NCI-H526 treated with DMSO at 0.1 percent for 48 hours (cell line): ENCODE measurements around the gene KDM6A.
"Not testable (repeated sequence)": the region's sequence is repeated elsewhere in the genome, so short reads cannot be mapped to it uniquely, and the experiment has no call there.

Experiments
- DNase-seq: peaks from one replicate; lab custom pipeline; 2025; lab: John Stamatoyannopoulos, UW

Gene KDM6A

GRCh38 chrX:44890247-44890646 lies 17.3 kb downstream of the KDM6A start:
- no peak for DNase-seq

DNA sequence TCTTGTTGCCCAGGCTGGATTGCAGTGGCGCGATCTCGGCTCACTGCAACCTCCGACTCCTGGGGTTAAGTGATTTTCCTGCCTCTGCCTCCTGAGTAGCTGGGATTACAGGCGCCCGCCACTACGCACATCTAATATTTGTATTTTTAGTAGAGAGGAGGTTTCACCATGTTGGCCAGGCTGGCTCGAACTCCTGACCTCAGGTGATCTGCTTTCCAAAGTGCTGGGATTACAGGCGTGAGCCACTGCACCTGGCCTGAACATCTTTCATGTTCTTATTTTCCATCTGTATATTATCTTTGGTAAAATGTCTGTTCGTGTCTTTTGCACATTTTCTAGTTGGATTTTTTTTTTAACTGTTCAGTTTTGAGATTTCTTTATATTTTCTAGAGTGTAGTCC lies 17.7 kb downstream of the KDM6A start:
- DNase-seq = not testable (repeated sequence)

- DNase-seq = no peak
These were observed 18.7 kb downstream of the KDM6A start for GRCh38 chrX:44891642-44892041.

GRCh38 chrX:44896876-44897186 lies 23.8 kb downstream of the KDM6A start:
- DNase-seq = no peak

DNA sequence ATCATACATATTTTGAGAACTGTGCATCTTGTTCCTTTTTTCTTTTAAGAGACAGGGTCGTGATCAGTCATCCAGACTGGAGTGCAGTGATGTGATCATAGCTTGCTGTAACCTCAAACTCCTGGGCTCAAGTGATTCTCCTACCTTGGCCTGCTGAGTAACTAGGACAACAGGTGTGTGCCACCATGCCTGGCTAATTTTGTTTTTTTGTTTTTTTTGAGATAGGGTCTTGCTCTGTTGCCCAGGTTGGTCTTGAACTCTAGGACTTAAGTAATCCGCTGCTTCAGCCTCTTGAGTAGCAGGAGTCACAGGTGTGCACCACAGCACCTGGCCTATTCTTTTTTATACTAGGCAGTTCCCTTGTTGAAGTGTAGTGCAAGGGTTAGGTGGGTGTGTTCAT lies 24.6 kb downstream of the KDM6A start:
- DNase-seq = no peak

DNA sequence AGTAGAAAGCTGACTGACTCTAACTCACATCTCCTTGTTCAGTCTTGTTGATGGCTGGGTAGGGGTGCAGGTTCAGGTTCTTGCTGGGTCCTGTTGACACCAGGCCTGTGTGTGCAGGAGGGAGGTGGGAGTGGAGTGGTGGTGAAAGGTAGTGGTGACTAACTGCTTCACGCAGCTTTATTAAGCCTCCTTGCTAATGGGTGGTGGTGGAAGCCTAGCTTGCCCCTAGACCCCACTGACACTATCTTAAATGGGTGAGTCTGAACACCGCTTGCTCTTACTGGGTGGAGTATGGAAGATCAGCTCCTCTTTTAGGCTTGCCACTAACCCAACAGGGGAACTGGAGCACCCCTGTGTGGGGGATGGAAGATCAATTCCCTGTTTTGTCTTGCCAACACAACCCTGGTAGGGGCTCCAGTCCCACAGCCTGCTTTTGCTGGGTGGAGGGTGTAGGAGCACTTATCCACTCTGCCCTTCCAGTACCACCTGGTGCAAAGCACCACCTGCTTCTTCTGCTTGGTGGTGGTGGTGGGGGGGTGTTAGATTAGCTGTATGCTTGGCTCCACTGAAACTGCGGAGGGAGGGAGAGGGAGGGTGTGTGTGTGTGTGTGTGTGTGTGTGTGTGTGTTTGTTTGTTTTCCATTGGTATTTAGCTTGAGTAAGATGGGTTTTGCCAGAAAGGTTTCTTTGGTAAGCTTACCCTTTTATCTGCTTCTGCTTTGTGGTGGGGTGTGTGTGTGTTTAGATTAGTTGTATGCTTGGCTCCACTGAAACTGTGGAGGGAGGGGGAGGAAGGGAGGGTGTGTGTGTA lies 25.6 kb downstream of the KDM6A start:
- no peak for DNase-seq

DNA sequence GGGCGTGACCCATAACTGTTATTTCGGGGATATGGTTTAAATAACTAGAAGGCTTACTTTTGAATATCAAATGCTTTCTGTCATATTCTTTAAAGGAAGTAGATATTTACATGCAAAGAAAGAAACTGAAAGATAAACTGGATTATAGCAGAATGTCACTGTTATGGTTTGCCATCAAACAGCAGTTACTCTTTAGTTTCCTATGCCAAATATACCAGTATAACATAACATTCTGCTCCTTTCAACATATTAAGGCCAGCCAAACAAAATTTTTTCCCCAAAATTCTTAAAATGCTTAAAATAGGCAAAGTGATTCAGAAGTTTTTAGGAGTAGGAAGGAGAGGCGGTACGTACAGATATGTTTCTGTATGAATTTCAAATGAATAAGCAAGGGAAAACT lies 27.0 kb downstream of the KDM6A start:
- no peak for DNase-seq

GRCh38 chrX:44903107-44903506 lies 30.1 kb downstream of the KDM6A start:
- no peak for DNase-seq

DNA sequence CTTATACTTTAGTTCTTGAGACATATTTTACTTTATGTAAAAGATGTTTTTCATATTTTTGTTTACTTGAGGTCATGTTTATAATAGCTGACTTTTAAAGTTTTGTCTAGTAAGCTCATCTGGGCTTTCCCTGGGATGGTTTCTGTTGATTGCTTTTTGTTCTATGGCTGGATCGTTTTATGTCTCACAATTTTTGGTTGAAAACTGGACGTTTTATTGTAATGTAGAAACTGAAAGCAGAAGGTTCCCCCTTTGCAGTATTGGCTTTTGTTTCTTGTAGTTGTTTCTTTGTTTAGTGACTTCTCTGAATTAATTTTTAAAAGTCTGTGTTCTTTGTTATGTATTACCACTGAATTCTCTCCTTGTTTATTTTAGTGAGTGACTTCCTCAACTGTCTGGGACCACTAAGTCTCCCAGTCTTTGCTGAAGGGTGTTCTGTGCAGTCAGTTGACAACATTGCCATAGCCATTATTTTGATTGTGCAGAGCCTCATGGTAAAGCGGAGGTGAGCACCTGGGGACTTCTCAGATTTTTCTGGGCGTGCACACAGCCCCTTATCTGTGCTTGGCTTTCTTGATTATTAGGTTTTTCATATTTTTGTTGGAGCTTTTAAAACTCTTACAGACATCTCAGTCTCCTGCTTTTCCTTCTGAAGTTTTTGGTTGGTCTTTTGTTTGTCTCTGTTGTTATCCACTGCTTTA lies 31.0 kb downstream of the KDM6A start:
- no peak for DNase-seq

DNA sequence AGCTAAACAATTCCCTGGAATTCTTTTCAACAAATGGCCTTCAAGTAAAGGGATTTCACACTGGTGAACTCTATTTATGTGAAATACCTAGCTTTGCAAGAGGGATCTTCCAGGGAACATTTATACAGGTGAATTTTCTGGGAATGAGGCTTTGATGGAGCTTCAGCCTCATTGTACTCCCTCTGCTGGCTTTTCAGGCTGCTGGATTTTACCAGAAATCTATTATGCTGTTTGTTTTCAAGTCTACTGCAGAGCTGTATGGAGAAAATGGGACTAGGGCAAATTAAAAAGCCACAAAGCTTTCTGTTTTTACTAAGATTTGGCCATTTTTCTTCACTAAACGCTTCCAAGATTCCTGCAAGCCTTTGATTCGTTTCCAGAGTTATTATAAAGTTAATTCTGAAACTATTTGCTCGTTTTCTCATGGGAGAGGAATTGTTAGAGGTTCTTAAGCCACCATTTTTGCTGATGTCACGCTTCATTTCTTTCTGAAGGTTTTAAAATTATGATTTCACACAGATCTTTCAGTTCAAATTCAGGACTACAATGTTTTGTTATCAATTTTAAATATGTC lies 31.6 kb downstream of the KDM6A start:
- no peak for DNase-seq

GRCh38 chrX:44906041-44906440 lies 33.1 kb downstream of the KDM6A start:
- DNase-seq = no peak

DNA sequence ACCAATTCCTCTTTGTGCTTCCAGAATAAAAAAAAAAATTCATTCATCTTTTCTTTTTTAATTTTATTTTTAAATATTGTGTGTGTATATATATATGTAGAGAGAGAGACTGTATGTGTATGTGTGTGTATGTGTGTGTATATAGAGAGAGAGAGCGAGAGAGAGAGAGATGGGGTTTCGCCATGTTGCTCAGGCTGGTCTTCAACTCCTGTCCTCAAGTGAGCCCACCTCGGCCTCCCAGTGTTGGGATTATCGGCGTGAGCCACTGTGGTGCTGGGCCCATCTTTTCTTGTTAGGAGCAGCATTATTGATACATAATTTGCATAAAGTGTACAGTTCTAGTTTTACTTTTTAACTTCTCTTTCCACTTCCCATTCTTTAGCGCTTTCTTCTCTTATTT lies 33.6 kb downstream of the KDM6A start:
- DNase-seq = no peak

DNA sequence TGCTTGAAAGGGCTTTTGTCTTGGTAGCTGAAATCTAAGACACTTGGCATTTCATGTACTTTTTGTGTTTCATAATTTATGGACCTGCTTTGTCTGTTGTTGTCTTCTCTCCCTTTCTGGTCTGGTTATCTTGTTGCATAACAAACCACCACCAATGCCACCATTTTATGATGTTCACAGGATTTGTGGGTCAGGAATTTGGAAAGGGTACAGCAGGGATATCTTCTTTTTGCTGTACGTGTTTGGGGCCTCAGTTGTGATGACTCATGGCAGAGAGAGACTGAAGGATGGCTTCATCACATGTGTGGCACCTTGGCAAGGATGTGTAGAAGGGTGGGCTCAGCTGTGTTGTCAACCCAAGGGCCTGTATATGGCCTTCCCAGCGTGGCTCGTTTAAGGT lies 35.2 kb downstream of the KDM6A start:
- DNase-seq = no peak

DNA sequence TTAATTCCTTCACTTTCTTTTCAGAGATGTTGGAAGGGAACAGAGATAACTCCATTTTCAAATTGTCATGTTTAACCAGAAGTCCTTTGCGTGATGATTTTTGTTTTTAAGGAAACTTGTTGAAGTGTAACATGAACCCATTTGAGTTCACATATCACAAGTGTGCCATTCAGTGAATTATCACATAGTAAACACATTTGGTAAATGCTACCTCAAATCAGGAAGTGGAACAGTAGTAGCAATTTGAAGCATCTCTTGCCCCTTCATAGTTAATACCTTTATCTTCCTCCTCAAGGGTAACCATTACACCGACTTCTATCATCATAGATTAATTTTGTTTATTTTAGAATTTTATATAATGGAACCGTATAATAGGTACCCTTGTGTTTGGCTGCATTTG lies 35.8 kb downstream of the KDM6A start:
- DNase-seq = no peak

- not testable (repeated sequence) for DNase-seq
These were observed 37.5 kb downstream of the KDM6A start for GRCh38 chrX:44910508-44910907.

DNA sequence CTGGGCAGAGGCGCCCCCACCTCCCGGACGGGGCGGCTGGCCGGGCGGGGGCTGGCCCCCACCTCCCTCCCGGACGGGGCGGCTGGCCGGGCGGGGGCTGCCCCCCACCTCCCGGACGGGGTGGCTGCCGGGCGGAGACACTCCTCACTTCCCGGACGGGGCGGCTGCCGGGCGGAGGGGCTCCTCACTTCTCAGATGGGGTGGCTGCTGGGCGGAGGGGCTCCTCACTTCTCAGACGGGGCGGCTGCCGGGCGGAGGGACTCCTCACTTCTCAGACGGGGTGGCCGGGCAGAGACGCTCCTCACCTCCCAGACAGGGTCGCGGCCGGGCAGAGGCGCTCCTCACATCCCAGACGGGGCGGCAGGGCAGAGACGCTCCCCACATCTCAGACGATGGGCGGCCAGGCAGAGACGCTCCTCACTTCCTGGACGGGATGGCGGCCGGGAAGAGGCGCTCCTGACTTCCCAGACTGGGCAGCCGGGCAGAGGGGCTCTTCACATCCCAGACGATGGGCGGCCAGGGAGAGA lies 38.1 kb downstream of the KDM6A start:
- not testable (repeated sequence) for DNase-seq

DNA sequence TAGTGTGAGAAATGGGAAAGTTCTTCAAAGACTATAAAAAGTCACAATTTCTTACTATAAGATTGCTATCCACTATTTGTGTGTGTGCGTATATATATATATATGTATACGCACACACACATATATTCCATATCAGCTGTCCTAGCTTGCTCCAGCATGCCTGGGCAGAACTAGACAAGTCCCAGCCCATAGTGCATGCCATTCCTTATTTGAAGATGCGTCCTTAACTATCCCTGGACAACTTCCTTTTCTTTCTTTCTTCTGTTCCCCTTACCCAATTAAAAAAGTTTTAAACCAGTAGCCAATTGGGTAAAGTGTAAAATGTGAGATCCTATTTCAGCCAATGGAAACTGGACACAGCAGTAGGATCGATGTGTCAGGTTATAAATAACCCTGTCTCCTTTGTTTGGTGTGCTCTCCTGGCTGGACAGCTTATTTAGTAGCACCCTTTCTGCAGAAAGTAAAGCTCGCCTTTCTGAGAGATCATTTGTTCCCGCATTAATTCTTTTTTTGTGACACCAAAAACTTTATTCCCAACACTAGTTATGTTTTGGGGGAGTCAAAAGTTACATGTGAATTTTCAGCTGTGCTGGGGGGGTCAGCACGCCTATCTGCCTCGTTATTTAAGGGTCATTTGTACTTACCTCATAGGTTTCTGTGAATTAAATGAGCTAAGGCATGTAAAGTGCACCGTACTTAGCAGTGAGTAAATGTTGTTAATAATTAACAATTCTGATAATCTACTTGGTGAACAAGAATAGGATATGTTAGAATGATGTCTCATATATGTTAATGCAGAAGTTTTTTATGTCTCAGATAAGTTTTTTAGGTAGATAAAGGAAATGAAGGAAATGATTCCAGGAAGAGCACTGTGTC lies 40.9 kb downstream of the KDM6A start:
- no peak for DNase-seq

GRCh38 chrX:44914532-44915198 lies 41.7 kb downstream of the KDM6A start:
- no peak for DNase-seq

GRCh38 chrX:44915361-44915868 lies 42.4 kb downstream of the KDM6A start:
- DNase-seq = no peak

GRCh38 chrX:44918722-44919121 lies 45.7 kb downstream of the KDM6A start:
- DNase-seq = no peak

DNA sequence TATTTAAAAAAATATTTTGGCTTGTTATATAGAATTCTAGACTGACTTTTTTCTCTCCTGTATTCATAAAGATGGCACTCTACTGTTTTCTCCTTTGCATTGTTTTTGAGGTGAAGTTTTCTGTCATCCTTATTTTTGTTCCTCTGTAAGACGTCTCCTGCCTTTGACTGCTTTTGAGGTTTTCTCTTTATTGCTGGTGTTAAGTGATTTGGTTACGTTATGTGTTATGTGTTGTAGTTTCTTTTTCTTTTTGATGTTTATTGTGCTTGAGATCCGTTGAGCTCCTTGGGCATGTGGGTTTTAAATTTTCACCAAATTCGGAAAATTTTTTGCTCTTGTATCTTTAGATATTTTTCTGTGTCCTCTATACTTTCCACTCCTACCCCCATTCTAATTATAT lies 50.0 kb downstream of the KDM6A start:
- no peak for DNase-seq
